Measurements from ENCODE around the gene FZR1. TPM values are rescaled to one million over a fixed set of nuclear protein-coding genes. Genes with fewer than 3 reads are reported as not detected.

The FZR1 gene
- total and polyA plus RNA-seq, 2 of the 4 experiments (the other 2 are of a cell fraction): 21.5 to 47.8 TPM

GRCh38 chr19:3572132-3572854 is 66.2 kb downstream of the FZR1 start (continued):
- TF ChIP-seq BHLHE40 (IDR thresholded peaks at IDR 0.05; ENCODE audit: low read depth, low read length) (no peak; the same call in 1 of the 2 replicates), MAZ (IDR thresholded peaks at IDR 0.05; ENCODE audit: borderline replicate concordance, low read depth, low read length) (peak; percentile 77; the same call in 1 of the 2 replicates)

GRCh38 chr19:3572855-3573161 is 66.7 kb downstream of the FZR1 start, which contains the start of gene HMG20B:
HMG20B (plus strand) TSS chr19:3572944; CDS start chr19:3573310, 366 bp downstream.
- Histone ChIP-seq H3K79me1 (ENCODE audit: low read depth in 1 of 2, low read length in 2 of 2) (peaks cover 7 to 22% of the 10 kb centered on the region in 2 experiments; a peak in 3 of 4 replicates), H2BK120ac (ENCODE audit: low read depth, low read length) (peak within 1 kb of the TSS; percentile 9; the same call in 1 of the 2 replicates), H3K4ac (ENCODE audit: low read depth, low read length) (peak within 1 kb of the TSS; percentile 61), H2BK20ac (ENCODE audit: low read depth, low read length) (no peak within 1 kb of the TSS), H3K14ac (replicated peaks; ENCODE audit: low read depth, low read length) (peak within 1 kb of the TSS; percentile 78), H3K4me1 (ENCODE audit: control insufficient read depth, insufficient read depth, low read length) (no peaks in the 10 kb centered on the region), H3K9me3 (ENCODE audit: control insufficient read depth, insufficient read depth, low read length) (no peaks in the 10 kb centered on the region), H3K9ac (ENCODE audit: low read depth, low read length) (peak within 1 kb of the TSS; percentile 64), H2AK5ac (ENCODE audit: low read depth, low read length) (peak within 1 kb of the TSS; percentile 71), H2BK15ac (ENCODE audit: low read depth, low read length) (peak within 1 kb of the TSS; percentile 19; the same call in 1 of the 3 replicates), H3K18ac (ENCODE audit: low read depth, low read length) (peak within 1 kb of the TSS; percentile 19), H4K8ac (ENCODE audit: low read depth in 2 of 2, low read length in 2 of 2) (peak within 1 kb of the TSS; percentile 86 to 99), H3K56ac (ENCODE audit: extremely low read depth, insufficient read depth, low read length) (peak within 1 kb of the TSS; percentile 37; the same call in 1 of the 2 replicates), H3K9me1 (ENCODE audit: insufficient read depth, low read length) (peaks cover 4% of the 10 kb centered on the region), H4K5ac (ENCODE audit: low read depth, low read length) (peak within 1 kb of the TSS; percentile 45), H3K27me3 (ENCODE audit: control insufficient read depth, insufficient read depth, low read length) (no peaks in the 10 kb centered on the region), H2AK9ac (replicated peaks; ENCODE audit: low read depth, low read length, poor library complexity) (peak within 1 kb of the TSS; percentile 96), H2AFZ (replicated peaks; ENCODE audit: low read length, poor library complexity) (peak within 1 kb of the TSS; percentile 91), H3K4me3 (ENCODE audit: insufficient read depth, low read depth, low read length) (peak within 1 kb of the TSS; percentile 87), H4K20me1 (ENCODE audit: insufficient read depth, low read length) (peaks cover 10% of the 10 kb centered on the region; the same call in 1 of the 2 replicates), H2BK5ac (ENCODE audit: low read depth, low read length, poor library complexity, severe bottlenecking) (peak within 1 kb of the TSS; percentile 37), H3K4me2 (ENCODE audit: low read depth, low read length) (peak within 1 kb of the TSS; percentile 90), H3K27ac (ENCODE audit: insufficient read depth, low read length) (peak within 1 kb of the TSS; percentile 24), H3K23ac (ENCODE audit: low read depth, low read length) (peak within 1 kb of the TSS; percentile 82), H3K36me3 (ENCODE audit: control insufficient read depth, insufficient read depth, low read length) (peaks cover 13% of the 10 kb centered on the region; the same call in 1 of the 2 replicates), H4K91ac (ENCODE audit: insufficient read depth, low read depth, low read length) (peak within 1 kb of the TSS; percentile 46)
- DNase-seq (no peak), ATAC-seq (ENCODE audit: low read depth) (no peak)
- no TSS peak for BruUV-seq (replicated peaks)
- in situ Hi-C loops (cut with MboI; ENCODE audit: low sequenced_read_pairs): no loop called here
- intact Hi-C loops (cut with micrococcal nuclease): no loop called here
- dilution Hi-C loops (cut with HindIII; ENCODE audit: low sequenced_read_pairs, unreplicated experiment): no loop called here
- TF ChIP-seq POLR2A (IDR thresholded peaks at IDR 0.05; ENCODE audit: low read depth, low read length): 0 out of 2 replicates have a peak, but pooled peaks have one; percentile 18
- TF ChIP-seq, protein P1, sequence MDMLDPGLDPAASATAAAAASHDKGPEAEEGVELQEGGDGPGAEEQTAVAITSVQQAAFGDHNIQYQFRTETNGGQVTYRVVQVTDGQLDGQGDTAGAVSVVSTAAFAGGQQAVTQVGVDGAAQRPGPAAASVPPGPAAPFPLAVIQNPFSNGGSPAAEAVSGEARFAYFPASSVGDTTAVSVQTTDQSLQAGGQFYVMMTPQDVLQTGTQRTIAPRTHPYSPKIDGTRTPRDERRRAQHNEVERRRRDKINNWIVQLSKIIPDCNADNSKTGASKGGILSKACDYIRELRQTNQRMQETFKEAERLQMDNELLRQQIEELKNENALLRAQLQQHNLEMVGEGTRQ (IDR thresholded peaks at IDR 0.05; ENCODE audit: low read depth, low read length): no peak
- ChIA-PET POLR2A (ENCODE audit: unreplicated experiment) (no interaction called here), CTCF (no interaction called here)
- WGBS, 2 experiments (ENCODE audit: extremely low coverage in 2 of 2, insufficient read length in 1 of 2): 0% methylated on average over 4 of the region's 30 CpGs; no CpG with 5 or more reads in 1 of the 2 experiments

All from IMR-90 (cell line).